Glutamatergic neuron (in vitro differentiated cells): ENCODE results near the gene HENMT1. TPM values are rescaled to one million over a fixed set of nuclear protein-coding genes. Genes with fewer than 3 reads are reported as not detected.

Experiments used
- DNase-seq: peaks from one replicate; pipeline ENCODE4 v3.0.0; 2022
- H3K27ac Mint-ChIP-seq: one replicate; pipeline ENCODE4 v1.8.0; 2020; ENCODE audit warnings: mild to moderate bottlenecking, mixed read lengths, inconsistent platforms; ENCODE audit not compliant: unreplicated experiment
- H3K27me3 Mint-ChIP-seq: one replicate; pipeline ENCODE4 v1.8.0; 2020; ENCODE audit warnings: mild to moderate bottlenecking, moderate library complexity, mixed read lengths, inconsistent platforms; ENCODE audit not compliant: unreplicated experiment
- H3K36me3 Mint-ChIP-seq: one replicate; pipeline ENCODE4 v1.8.0; 2020; ENCODE audit warnings: mild to moderate bottlenecking, mixed read lengths, inconsistent platforms; ENCODE audit not compliant: unreplicated experiment
- H3K4me1 Mint-ChIP-seq: one replicate; pipeline ENCODE4 v1.8.0; 2020; ENCODE audit warnings: mild to moderate bottlenecking, low read depth, mixed read lengths, inconsistent platforms; ENCODE audit not compliant: unreplicated experiment
- H3K4me3 Mint-ChIP-seq: one replicate; pipeline ENCODE4 v1.8.0; 2020; ENCODE audit warnings: mild to moderate bottlenecking, mixed read lengths, inconsistent platforms; ENCODE audit not compliant: unreplicated experiment
- H3K9me3 Mint-ChIP-seq: one replicate; pipeline ENCODE4 v1.8.0; 2020; ENCODE audit warnings: mild to moderate bottlenecking, moderate library complexity, mixed read lengths, inconsistent platforms; ENCODE audit not compliant: unreplicated experiment
- CTCF ChIP-seq: fragments of 200-600 bp; sonication (generic); IDR thresholded peaks from one replicate; pipeline ENCODE4 v1.5.0; 2021; ENCODE audit not compliant: partially characterized antibody, unreplicated experiment
- total RNA-seq: library from RNA; stranded (reverse); fragmentation: NEBNext Ultra II Directional; extraction: Animal tissue kit (Norgen Biotek cat#: 25700); gene quantifications from one replicate; pipeline ENCODE4 v1.2.1, GENCODE V29; 2021; ENCODE audit not compliant: unreplicated experiment

The HENMT1 gene
- total RNA-seq, 1 donor from 2014 or later = 15.9 TPM

GRCh38 chr1:108617008-108617723 lies 43.7 kb downstream of the HENMT1 start:
- no peak for DNase-seq
- no peak overlapping the region for H3K4me3 Mint-ChIP-seq
- TF ChIP-seq CTCF = no peak
- H3K4me1 Mint-ChIP-seq = peaks cover 2% of the 10 kb centered on the region
- H3K27me3 Mint-ChIP-seq = peaks cover 3% of the 10 kb centered on the region
- H3K36me3 Mint-ChIP-seq = peaks cover 6% of the 10 kb centered on the region
- H3K9me3 Mint-ChIP-seq = peaks cover 2% of the 10 kb centered on the region
- no peak overlapping the region for H3K27ac Mint-ChIP-seq

GRCh38 chr1:108615544-108615943 lies 45.3 kb downstream of the HENMT1 start:
- TF ChIP-seq CTCF = no peak
- H3K9me3 Mint-ChIP-seq = peaks cover 1% of the 10 kb centered on the region
- no peak overlapping the region for H3K4me3 Mint-ChIP-seq
- no peak for DNase-seq
- no peak overlapping the region for H3K27ac Mint-ChIP-seq
- H3K36me3 Mint-ChIP-seq = peaks cover 3% of the 10 kb centered on the region
- H3K4me1 Mint-ChIP-seq = peaks cover 3% of the 10 kb centered on the region
- no peaks in the 10 kb centered on the region for H3K27me3 Mint-ChIP-seq

- Mint-ChIP-seq H3K4me3 (no peak overlapping the region), H3K36me3 (peaks cover 11% of the 10 kb centered on the region), H3K9me3 (peaks cover 6% of the 10 kb centered on the region), H3K27ac (no peak overlapping the region), H3K27me3 (peaks cover 3% of the 10 kb centered on the region), H3K4me1 (peaks cover 10% of the 10 kb centered on the region)
- DNase-seq = no peak
- TF ChIP-seq CTCF = no peak
Observed at GRCh38 chr1:108612496-108612895, 48.4 kb downstream of the HENMT1 start.

- TF ChIP-seq CTCF = no peak
- Mint-ChIP-seq H3K27me3 (peaks cover 3% of the 10 kb centered on the region), H3K36me3 (peaks cover 11% of the 10 kb centered on the region), H3K4me3 (no peak overlapping the region), H3K27ac (no peak overlapping the region), H3K9me3 (peaks cover 6% of the 10 kb centered on the region), H3K4me1 (peaks cover 10% of the 10 kb centered on the region)
- no peak for DNase-seq
Observed at GRCh38 chr1:108611984-108612383, 48.9 kb downstream of the HENMT1 start.

GRCh38 chr1:108610073-108610472 lies 50.8 kb downstream of the HENMT1 start:
- no peak overlapping the region for H3K4me3 Mint-ChIP-seq
- H3K4me1 Mint-ChIP-seq = peaks cover 10% of the 10 kb centered on the region
- H3K36me3 Mint-ChIP-seq = peaks cover 11% of the 10 kb centered on the region
- TF ChIP-seq CTCF = no peak
- peak overlapping the region; percentile 41 for H3K27ac Mint-ChIP-seq
- H3K9me3 Mint-ChIP-seq = peaks cover 6% of the 10 kb centered on the region
- H3K27me3 Mint-ChIP-seq = peaks cover 3% of the 10 kb centered on the region
- DNase-seq = no peak
